Amniotic epithelial cell (primary cell): ENCODE measurements around the gene NPAP1.
"Not testable (repeated sequence)": the region's sequence is repeated elsewhere in the genome, so short reads cannot be mapped to it uniquely, and the experiment has no call there.

Experiments
- DNase-seq: peaks from one replicate; pipeline ENCODE4 v3.0.0-alpha.2; 2010; ENCODE audit warnings: low read depth

NPAP1 gene, protein sequence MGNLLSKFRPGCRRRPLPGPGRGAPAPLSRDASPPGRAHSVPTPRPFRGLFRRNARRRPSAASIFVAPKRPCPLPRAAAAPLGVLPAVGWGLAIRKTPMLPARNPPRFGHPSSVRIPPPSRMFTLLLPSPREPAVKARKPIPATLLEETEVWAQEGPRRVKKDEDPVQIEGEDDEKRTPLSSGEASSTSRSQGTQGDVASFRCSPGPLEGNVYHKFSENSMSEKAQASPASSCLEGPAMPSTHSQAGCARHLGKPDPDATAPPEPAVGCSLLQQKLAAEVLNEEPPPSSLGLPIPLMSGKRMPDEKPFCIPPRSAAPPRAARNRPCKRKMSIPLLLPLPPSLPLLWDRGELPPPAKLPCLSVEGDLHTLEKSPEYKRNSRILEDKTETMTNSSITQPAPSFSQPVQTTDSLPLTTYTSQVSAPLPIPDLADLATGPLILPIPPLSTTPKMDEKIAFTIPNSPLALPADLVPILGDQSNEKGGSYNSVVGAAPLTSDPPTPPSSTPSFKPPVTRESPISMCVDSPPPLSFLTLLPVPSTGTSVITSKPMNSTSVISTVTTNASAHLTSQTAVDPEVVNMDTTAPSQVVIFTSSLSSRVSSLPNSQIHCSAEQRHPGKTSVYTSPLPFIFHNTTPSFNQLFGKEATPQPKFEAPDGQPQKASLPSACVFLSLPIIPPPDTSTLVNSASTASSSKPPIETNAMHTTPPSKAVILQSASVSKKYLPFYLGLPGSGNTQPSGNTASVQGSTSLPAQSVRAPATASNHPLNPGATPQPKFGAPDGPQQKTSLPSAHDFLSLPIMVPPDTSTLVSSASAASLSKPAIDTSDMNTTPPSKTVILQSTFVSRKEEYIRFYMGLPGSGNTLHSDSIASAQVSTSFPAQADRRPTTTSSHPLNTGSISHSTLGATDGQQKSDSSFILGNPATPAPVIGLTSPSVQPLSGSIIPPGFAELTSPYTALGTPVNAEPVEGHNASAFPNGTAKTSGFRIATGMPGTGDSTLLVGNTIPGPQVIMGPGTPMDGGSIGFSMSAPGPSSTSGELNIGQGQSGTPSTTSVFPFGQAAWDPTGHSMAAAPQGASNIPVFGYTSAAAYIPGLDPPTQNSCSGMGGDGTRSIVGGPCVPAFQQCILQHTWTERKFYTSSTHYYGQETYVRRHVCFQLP

GRCh38 chr15:24675332-24676144 lies at the start of gene NPAP1:
NPAP1 (plus strand) TSS chr15:24675775; CDS start chr15:24675868, 93 bp downstream.
- DNase-seq, result no peak

GRCh38 chr15:24627443-24627842 lies 48.1 kb upstream of the NPAP1 start:
- DNase-seq, result no peak

DNA sequence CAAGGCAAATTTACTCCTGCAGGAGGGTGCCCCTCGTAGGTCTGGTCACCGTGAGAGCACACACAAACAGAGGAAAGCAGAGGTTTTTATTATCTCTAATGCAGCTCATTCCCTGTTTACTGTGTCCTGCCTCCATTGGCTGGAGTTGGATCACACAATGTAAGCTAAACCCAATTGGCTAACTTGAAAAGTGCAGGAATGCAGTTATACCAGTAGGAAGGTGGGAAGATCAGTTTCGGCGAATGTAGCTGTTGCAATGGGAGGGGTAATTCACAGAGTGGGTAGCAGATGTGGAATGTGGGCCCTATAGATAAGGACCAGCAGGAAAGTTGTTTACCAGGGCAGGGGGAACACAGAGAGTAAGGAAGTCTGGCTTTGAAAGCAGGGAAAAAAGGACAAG lies 42.5 kb upstream of the NPAP1 start:
- no peak for DNase-seq

DNA sequence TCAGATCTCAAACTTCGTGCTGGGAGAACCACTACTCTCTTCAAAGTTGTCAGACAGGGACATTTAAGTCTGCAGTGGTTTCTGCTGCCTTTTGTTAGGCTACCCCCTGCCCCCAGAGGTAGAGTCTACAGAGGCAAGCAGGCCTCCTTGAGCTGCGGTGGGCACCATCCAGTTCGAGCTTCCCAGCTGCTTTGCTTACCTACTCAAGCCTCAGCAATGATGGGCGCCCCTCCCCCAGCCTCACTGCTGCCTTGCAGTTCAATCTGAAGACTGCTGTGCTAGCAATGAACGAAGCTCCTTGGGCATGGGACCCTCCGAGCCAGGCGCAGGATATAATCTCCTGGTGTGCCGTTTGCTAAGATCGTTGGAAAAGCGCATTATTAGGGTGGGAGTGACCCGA lies 36.2 kb upstream of the NPAP1 start:
- not testable (repeated sequence) for DNase-seq

- no peak for DNase-seq
Measured at GRCh38 chr15:24645627-24646026, 29.9 kb upstream of the NPAP1 start.

DNA sequence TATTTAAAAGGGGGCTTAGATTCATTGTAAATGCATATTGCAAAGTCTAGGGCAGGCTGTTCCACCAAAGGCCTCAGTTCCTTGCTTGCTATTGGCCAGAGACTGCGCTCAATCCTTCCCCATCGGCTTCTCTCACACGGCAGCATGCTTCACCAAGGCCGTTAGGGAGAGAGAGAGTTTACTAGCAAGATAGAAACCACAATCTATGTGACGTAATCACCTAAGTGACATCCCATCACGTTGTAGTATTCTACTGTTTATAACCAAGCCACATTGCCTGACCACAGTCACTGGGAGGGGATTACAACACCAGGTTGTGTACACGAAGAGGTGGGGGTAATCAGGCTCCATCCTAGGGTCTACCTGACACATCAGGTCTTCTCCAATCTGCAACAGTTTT lies 16.0 kb upstream of the NPAP1 start:
- no peak for DNase-seq

DNA sequence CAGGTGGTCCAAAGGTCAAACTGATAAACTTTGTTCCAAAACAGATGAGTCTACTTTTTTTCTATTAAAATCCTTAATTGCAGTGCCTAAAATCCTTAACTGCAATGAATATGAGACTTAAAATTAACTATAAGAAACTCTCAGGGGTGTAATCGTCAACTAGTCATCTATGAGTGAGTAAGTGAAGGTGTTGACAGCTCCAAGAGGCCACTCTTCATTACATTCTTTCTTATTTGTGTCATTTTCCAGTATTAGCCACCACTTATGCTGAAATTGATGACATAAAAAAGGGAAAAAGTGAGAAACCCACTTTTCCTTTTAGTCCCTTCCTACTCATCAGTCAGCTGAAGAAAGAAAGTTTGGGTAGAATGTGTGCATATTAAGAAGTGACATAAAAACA lies 12.6 kb upstream of the NPAP1 start:
- DNase-seq, result no peak

GRCh38 chr15:24676431-24676830 lies 856 bp downstream of the NPAP1 start:
- DNase-seq, result no peak

GRCh38 chr15:24678485-24678884 lies 2.9 kb downstream of the NPAP1 start:
- DNase-seq, result no peak

GRCh38 chr15:24682002-24682401 lies 6.4 kb downstream of the NPAP1 start:
- DNase-seq, result no peak

- not testable (repeated sequence) for DNase-seq
Measured at GRCh38 chr15:24682905-24683304, 7.3 kb downstream of the NPAP1 start.

DNA sequence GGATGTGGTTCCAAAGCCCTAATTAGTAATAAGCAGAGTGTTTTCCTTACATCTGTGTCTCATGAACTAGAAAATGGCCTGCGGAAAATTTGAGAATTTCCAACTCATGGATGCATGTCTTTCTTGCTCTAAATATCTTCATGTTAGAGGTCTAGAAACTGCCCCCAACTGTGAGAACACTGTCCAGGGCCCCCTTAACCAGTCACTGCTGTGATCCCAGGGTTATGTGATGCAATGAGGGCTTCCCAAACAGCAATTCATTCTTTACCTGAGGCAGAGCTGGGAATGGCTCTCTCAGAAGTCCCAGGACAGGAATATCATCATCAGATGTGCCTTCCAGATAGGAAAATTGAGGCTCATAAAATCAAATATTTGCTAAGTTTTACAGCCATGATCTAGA lies 8.2 kb downstream of the NPAP1 start:
- no peak for DNase-seq

DNA sequence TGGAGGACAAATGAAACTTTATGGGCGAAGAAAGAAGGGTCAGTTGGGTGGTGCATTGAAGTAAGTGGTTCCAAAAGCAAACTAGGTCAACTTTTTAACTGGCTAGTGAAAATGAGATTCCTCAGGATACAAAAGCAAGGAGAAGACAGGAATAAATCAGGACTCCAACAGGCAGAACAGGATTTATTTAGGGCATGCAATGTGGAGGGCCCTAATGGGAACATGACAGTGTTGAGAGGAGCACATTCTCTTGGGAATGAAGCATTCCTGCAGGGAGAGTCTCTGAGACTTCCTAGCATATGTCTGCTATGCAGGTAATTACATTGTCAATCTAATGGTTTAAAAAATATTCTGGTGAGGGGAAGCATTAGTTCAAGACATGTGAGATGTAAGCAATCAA lies 8.7 kb downstream of the NPAP1 start:
- no peak for DNase-seq

DNA sequence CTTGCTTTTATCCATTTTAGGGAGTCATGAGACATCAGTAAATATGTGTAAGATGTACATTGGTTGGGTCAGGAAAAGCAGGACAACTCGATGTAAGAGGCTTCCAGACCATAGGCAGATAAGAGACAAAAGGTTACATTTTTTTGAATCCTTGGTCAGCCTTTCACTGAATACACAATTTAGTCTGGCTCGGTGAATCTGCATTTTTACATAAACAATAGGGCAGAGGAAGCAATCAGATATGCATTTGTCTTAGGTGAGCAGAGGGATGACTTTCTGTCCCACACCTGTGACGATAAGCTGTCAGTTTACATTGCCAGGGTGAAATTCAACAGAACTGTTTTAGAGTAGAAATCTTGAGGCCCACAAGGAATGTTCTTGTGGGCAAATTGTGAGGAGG lies 20.6 kb downstream of the NPAP1 start:
- DNase-seq, result no peak

GRCh38 chr15:24696842-24697241 lies 21.3 kb downstream of the NPAP1 start:
- no peak for DNase-seq

DNA sequence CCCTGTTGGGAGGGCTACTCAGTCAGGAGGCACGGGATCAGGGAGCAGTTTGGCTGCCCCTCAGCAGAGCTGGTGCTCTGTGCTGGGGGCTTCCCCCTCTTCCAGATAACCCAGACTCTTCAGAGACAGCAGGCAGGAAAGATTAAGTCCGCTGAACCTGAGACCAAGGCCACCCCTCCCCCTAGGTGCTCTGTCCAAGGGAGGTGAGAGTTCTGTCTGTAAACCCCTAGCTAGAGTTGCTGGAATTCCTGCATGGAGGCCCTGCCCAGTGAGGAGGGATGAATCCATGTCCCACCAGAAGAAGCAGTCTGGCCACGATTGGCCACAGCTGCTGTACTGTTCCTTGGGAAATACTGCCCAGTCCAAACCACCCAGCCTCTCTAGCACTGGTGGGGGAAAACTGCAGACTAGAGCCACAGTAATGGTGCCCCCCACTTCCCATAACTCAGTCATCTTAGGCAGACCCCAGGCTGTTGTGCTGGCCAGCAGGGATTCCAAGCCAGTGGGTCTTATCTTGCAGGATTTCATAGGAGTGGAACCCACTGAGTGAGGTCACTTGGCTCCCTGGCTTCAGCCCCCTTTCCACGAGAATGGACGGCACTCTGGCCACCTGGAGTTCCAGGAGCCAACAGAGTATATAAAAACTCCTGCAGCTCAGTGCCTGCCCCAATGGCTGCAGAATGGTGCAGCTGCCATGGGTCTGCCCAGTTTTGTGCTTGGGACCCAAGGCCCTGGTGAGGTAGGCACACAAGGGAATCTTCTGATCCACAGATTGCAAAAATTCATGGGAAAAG lies 42.9 kb downstream of the NPAP1 start:
- no peak for DNase-seq

- no peak for DNase-seq
Measured at GRCh38 chr15:24729760-24730159, 54.2 kb downstream of the NPAP1 start.
